B cell (primary cell): Measurements from ENCODE around the gene ZNF541. TPM values are rescaled to one million over a fixed set of nuclear protein-coding genes. Genes with fewer than 3 reads are reported as not detected.
"Not testable (repeated sequence)": the region's sequence is repeated elsewhere in the genome, so short reads cannot be mapped to it uniquely, and the experiment has no call there.

Experiments used
- ATAC-seq: fragments of 200-7000 bp; cut with Tn5 transposase; one replicate; pipeline ENCODE4 v1.10.0; 2021; ENCODE audit warnings: low read depth, mild to moderate bottlenecking, moderate number of reproducible peaks, moderate library complexity
- CTCF ChIA-PET: fragments of 350-600 bp; sonication (Branson Sonifier 250); formaldehyde crosslinking; loops from one replicate; lab custom pipeline; 2021; ENCODE audit warnings: antibody characterized with exemption, inconsistent platforms; lab: Charles Lee
- POLR2A ChIA-PET: fragments of 350-600 bp; sonication (Branson Sonifier 250); formaldehyde crosslinking; loops from one replicate; lab custom pipeline; 2021; ENCODE audit warnings: antibody characterized with exemption; lab: Charles Lee
- DNase-seq: peaks from one replicate; pipeline ENCODE4 v3.0.0; 2013
- H2AFZ ChIP-seq: 2 replicates; pipeline ENCODE4 v1.6.1; 2012; ENCODE audit warnings: mild to moderate bottlenecking, low read depth, low read length; ENCODE audit not compliant: insufficient read depth, poor library complexity, severe bottlenecking
- H3K27ac ChIP-seq, 2 donors: 1 replicate in 1 of 2; 2 replicates in 1 of 2; pipeline ENCODE4 v1.5.1; 2012 to 2013; ENCODE audit warnings: low read length in 2 of 2, mild to moderate bottlenecking in 2 of 2, moderate library complexity in 1 of 2
- H3K27me3 ChIP-seq, 4 experiments: fragments of 200-600 bp in 1 of 4; sonication (generic) in 1 of 4; replicated peaks in 1 of 4; 1 replicate in 2 of 4; 2 replicates in 2 of 4; pipeline versions ENCODE4 v1.6.1 to v1.7.0; 2013 to 2016; ENCODE audit warnings: low read length in 3 of 4, mild to moderate bottlenecking in 2 of 4, mixed read lengths in 1 of 4, moderate library complexity in 1 of 4; ENCODE audit not compliant: insufficient read depth in 4 of 4, control insufficient read depth in 3 of 4; ENCODE audit errors: control extremely low read depth in 1 of 4
- H3K36me3 ChIP-seq, 2 experiments: replicated peaks in 1 of 2; 1 replicate in 1 of 2; 2 replicates in 1 of 2; pipeline versions ENCODE4 v1.6.1 to v1.7.1; 2013; ENCODE audit warnings: low read length in 1 of 2; ENCODE audit not compliant: insufficient read depth in 2 of 2, control insufficient read depth in 1 of 2; ENCODE audit errors: control extremely low read depth in 1 of 2, extremely low read depth in 1 of 2
- H3K4me1 ChIP-seq, 2 donors: fragments of 200-600 bp in 1 of 2; sonication (generic) in 1 of 2; 1 replicate in 1 of 2; 2 replicates in 1 of 2; pipeline versions ENCODE4 v1.5.1 to v1.6.1; 2013 to 2017; ENCODE audit warnings: low read length in 2 of 2; ENCODE audit not compliant: control insufficient read depth in 2 of 2, insufficient read depth in 2 of 2
- H3K4me2 ChIP-seq: replicated peaks from 2 replicates; pipeline ENCODE3; 2012; ENCODE audit warnings: mild to moderate bottlenecking, low read depth, low read length; ENCODE audit not compliant: poor library complexity, severe bottlenecking
- H3K4me3 ChIP-seq, 5 experiments: fragments of 200-600 bp in 1 of 5; sonication (generic) in 1 of 5; 1 replicate in 3 of 5; 2 replicates in 2 of 5; pipeline versions ENCODE4 v1.5.1 to v1.7.0; 2011 to 2016; ENCODE audit warnings: low read length in 4 of 5, mild to moderate bottlenecking in 4 of 5, low read depth in 2 of 5, control low read depth in 1 of 5, moderate library complexity in 1 of 5; ENCODE audit not compliant: insufficient read depth in 1 of 5; ENCODE audit errors: control extremely low read depth in 1 of 5, extremely low read depth in 1 of 5
- H3K79me2 ChIP-seq: fragments of 200-600 bp; sonication (generic); one replicate; pipeline ENCODE4 v1.6.0; 2016; ENCODE audit warnings: low read length; ENCODE audit not compliant: control insufficient read depth, insufficient read depth
- H3K9ac ChIP-seq: fragments of 200-600 bp; sonication (generic); 2 replicates; pipeline ENCODE4 v1.6.1; 2017; ENCODE audit warnings: mild to moderate bottlenecking, low read length, moderate library complexity
- H3K9me3 ChIP-seq, 3 donors: one replicate each; pipeline versions ENCODE4 v1.6.1 to v1.7.1; 2013; ENCODE audit warnings: low read length in 2 of 3; ENCODE audit not compliant: control insufficient read depth in 2 of 3, insufficient read depth in 1 of 3; ENCODE audit errors: control extremely low read depth in 1 of 3
- H4K20me1 ChIP-seq: 2 replicates; pipeline ENCODE4 v1.6.0; 2012; ENCODE audit warnings: mild to moderate bottlenecking, low read length; ENCODE audit not compliant: insufficient read depth, control insufficient read depth, poor library complexity, severe bottlenecking
- H3K27ac Mint-ChIP-seq: one replicate; pipeline ENCODE4 v1.8.0; 2021; ENCODE audit warnings: mixed read lengths
- H3K27me3 Mint-ChIP-seq: one replicate; pipeline ENCODE4 v1.8.0; 2021; ENCODE audit warnings: mixed read lengths
- H3K4me1 Mint-ChIP-seq: one replicate; pipeline ENCODE4 v1.8.0; 2021; ENCODE audit warnings: mixed read lengths
- H3K4me3 Mint-ChIP-seq: one replicate; pipeline ENCODE4 v1.8.0; 2021; ENCODE audit warnings: mixed read lengths
- H3K9me3 Mint-ChIP-seq: one replicate; pipeline ENCODE4 v1.8.0; 2022; ENCODE audit warnings: mixed read lengths; ENCODE audit not compliant: insufficient read depth
- CTCF ChIP-seq: fragments of 200-600 bp; IDR thresholded peaks from one replicate; pipeline ENCODE4 v1.8.0; 2022; ENCODE audit warnings: antibody characterized with exemption, mild to moderate bottlenecking
- EZH2 ChIP-seq: IDR thresholded peaks from 2 replicates; pipeline ENCODE4 v1.6.1; 2012; ENCODE audit warnings: borderline replicate concordance, low read depth, mild to moderate bottlenecking, moderate library complexity, low read length; ENCODE audit not compliant: insufficient read depth, poor library complexity, severe bottlenecking
- WGBS: methylation state at CpG from one replicate; pipeline ENCODE4 v1.1.5; 2013; ENCODE audit warnings: missing lambda C conversion rate; ENCODE audit not compliant: insufficient coverage; 5-methylcytosine and 5-hydroxymethylcytosine counted together
- intact Hi-C: fragments of 100-400 bp; cut with micrococcal nuclease; formaldehyde crosslinking; loops from one replicate; pipeline ENCODE4 v1.10.0; 2022
- polyA plus RNA-seq: library from polyadenylated mRNA; depleted of rRNA; stranded (reverse); fragments of >200 nt; gene quantifications from 2 replicates; pipeline ENCODE4 v1.2.3, GENCODE V29; 2012
- total RNA-seq, 2 donors: library from RNA; stranded (reverse); fragments of 120-200 nt in 1 of 2; gene quantifications; 1 replicate in 1 of 2; 2 replicates in 1 of 2; pipeline versions ENCODE4 v1.2.3 to v1.2.4, GENCODE V29; 2013 to 2022

The ZNF541 gene
- total and polyA plus RNA-seq, 2 donors (not counting 1 experiment from before 2014, with no cell fraction given) = 0.03 TPM; not detected in 1

GRCh38 chr19:47587295-47587694 is 14.3 kb upstream of the ZNF541 start:
- DNase-seq (no peak), ATAC-seq (no peak)
- no peaks in the 10 kb centered on the region for H3K79me2 ChIP-seq
- 88% methylated on average over 3 of the region's 4 CpGs for WGBS
- H2AFZ ChIP-seq = no peak overlapping the region
- peaks cover 0 to 3% of the 10 kb centered on the region in 2 donors for H3K4me1 ChIP-seq
- POLR2A ChIA-PET = no interaction called here
- H4K20me1 ChIP-seq = no peaks in the 10 kb centered on the region
- no peak overlapping the region for H3K9ac ChIP-seq
- H3K27me3 ChIP-seq = peaks cover 0 to 21% (median 5%) of the 10 kb centered on the region in 4 experiments
- intact Hi-C loops = no loop called here
- Mint-ChIP-seq H3K4me1 (no peaks in the 10 kb centered on the region), H3K27me3 (peaks cover 38% of the 10 kb centered on the region), H3K9me3 (peaks cover 7% of the 10 kb centered on the region), H3K27ac (no peak overlapping the region), H3K4me3 (no peak overlapping the region)
- H3K27ac ChIP-seq = no peak overlapping the region
- CTCF ChIA-PET = interaction anchor here (0.7 kb wide), 1 partner anchor 167 kb away, joined by 3 read pairs; no protein-coding TSS in a partner anchor
- no peak overlapping the region for H3K4me3 ChIP-seq
- TF ChIP-seq EZH2 (no peak), CTCF (no peak)
- peaks cover 0 to 24% (median 7%) of the 10 kb centered on the region in 3 donors for H3K9me3 ChIP-seq
- H3K36me3 ChIP-seq = no peaks in the 10 kb centered on the region
- H3K4me2 ChIP-seq = no peak overlapping the region

- H3K27ac Mint-ChIP-seq, H4K20me1 ChIP-seq, POLR2A ChIA-PET, H3K4me3 Mint-ChIP-seq, ATAC-seq, H3K36me3 ChIP-seq, H3K27ac ChIP-seq, DNase-seq, H3K9me3 Mint-ChIP-seq, intact Hi-C loops, H3K79me2 ChIP-seq, H3K4me3 ChIP-seq, H3K9ac ChIP-seq, H3K4me2 ChIP-seq, H3K4me1 Mint-ChIP-seq, H2AFZ ChIP-seq: not testable (repeated sequence)
- Histone ChIP-seq H3K4me1 (peaks cover 8 to 15% of the 10 kb centered on the region in 2 donors), H3K27me3 (peaks cover 0 to 41% (median 20%) of the 10 kb centered on the region in 4 experiments), H3K9me3 (peaks cover 0 to 31% (median 10%) of the 10 kb centered on the region in 3 donors)
- CTCF ChIA-PET = interaction anchor here (1.0 kb wide), 1 partner anchor 11 kb away, joined by 3 read pairs; no protein-coding TSS in a partner anchor
- WGBS = 77% methylated on average over 1 of the region's 1 CpG
- H3K27me3 Mint-ChIP-seq = peaks cover 42% of the 10 kb centered on the region
Measured at GRCh38 chr19:47583161-47583560, 10.2 kb upstream of the ZNF541 start.
